HUES6 (cell line): ENCODE results near the gene STK17B.

Experiments
- H3K27ac ChIP-seq: 2 replicates; pipeline ENCODE4 v1.7.0; 2013; ENCODE audit warnings: low read depth, mild to moderate bottlenecking, low read length, inconsistent platforms
- H3K27me3 ChIP-seq: 2 replicates; pipeline ENCODE4 v1.6.1; 2013; ENCODE audit warnings: low read length; ENCODE audit not compliant: control insufficient read depth, insufficient read depth
- H3K36me3 ChIP-seq: 2 replicates; pipeline ENCODE4 v1.6.1; 2013; ENCODE audit warnings: low read length; ENCODE audit not compliant: control insufficient read depth, insufficient read depth
- H3K4me1 ChIP-seq: 2 replicates; pipeline ENCODE4 v1.6.1; 2013; ENCODE audit warnings: low read length; ENCODE audit not compliant: control insufficient read depth, insufficient read depth
- H3K4me3 ChIP-seq: 2 replicates; pipeline ENCODE4 v1.5.1; 2013; ENCODE audit warnings: low read depth, low read length
- H3K9ac ChIP-seq: one replicate; pipeline ENCODE4 v1.6.1; 2013; ENCODE audit warnings: mild to moderate bottlenecking, low read length
- H3K9me3 ChIP-seq: 2 replicates; pipeline ENCODE4 v1.6.1; 2013; ENCODE audit warnings: low read depth, low read length; ENCODE audit not compliant: control insufficient read depth, insufficient read depth

Gene STK17B

DNA sequence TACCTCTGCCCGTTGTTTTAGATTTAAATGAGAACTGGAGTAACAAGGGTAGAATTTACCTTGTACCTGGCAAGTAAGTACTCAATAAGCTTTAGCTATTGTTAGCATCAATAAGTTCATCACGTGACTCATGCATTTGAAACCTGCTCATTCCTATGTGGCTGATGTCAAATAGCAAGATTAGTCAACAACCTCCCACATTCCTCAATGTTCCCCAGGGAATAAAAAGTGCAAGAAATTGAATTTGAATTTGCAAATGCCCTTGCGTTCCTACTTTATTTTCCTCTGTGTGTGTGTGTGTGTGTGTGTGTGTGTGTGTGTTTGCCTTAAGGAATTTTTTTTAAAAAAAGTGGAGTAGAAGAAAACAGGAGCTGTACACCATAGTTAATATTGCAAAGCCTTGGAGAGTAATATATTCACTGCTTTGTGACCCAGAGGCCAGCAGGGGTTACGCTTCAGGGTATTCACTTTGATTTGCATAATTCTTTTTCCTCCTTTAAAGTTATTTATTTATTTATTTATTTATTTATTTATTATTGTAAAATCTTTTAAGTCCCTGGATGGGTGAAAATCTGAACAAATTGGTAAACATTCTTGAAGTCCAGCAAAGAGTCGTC lies 58.9 kb downstream of the STK17B start:
- H3K27ac ChIP-seq: peak overlapping the region; percentile 79
- H3K36me3 ChIP-seq: no peaks in the 10 kb centered on the region
- H3K9me3 ChIP-seq: no peaks in the 10 kb centered on the region
- peaks cover 27% of the 10 kb centered on the region for H3K4me1 ChIP-seq
- no peaks in the 10 kb centered on the region for H3K27me3 ChIP-seq
- peak overlapping the region; percentile 44 for H3K9ac ChIP-seq
- H3K4me3 ChIP-seq: 0 out of 2 replicates have a peak overlapping the region, but pooled peaks have one; percentile 16

DNA sequence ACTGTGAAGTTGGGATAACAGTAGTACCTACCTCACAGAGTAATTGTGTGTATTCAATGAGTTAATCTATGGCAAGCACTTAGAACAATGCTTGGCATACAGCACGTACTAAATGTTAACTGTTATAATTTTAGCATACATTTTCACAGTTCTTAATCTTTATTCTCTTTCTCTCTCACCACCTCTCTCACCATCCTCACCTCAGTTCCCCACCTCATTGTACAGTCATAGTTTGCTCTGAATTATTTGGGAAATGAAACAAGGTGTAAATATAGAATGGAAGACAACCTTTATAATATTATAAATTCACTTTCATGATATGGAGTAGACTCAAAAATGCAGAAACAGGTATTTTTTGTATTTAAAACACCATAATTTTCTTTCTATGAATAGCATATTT lies 62.8 kb downstream of the STK17B start:
- H3K27ac ChIP-seq: no peak overlapping the region
- H3K27me3 ChIP-seq: no peaks in the 10 kb centered on the region
- no peak overlapping the region for H3K4me3 ChIP-seq
- no peaks in the 10 kb centered on the region for H3K9me3 ChIP-seq
- no peak overlapping the region for H3K9ac ChIP-seq
- peaks cover 19% of the 10 kb centered on the region for H3K4me1 ChIP-seq
- H3K36me3 ChIP-seq: no peaks in the 10 kb centered on the region

DNA sequence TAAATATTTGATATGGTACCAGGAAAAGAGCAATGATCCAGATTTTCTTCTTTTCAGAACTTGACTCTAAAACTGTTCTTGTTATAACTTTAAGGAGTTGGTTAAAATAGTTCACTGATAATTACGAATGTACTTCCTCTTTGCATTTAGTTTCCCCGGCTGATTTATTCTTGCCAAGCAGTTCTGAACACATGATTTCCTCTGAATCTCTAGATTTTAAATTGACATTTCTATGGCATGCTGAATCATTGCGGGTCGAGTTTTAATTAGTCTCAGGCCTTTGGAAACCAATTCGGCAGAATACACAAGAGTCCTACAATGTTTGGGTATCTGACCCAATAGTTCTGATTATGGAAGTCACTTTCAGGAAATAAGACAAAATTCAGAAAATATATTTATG lies 65.4 kb downstream of the STK17B start:
- Histone ChIP-seq H3K27me3 (no peaks in the 10 kb centered on the region), H3K9ac (no peak overlapping the region), H3K9me3 (no peaks in the 10 kb centered on the region; the same call in 1 of the 2 replicates), H3K36me3 (no peaks in the 10 kb centered on the region), H3K4me1 (peaks cover 6% of the 10 kb centered on the region; the same call in 1 of the 2 replicates), H3K27ac (no peak overlapping the region), H3K4me3 (no peak overlapping the region)

DNA sequence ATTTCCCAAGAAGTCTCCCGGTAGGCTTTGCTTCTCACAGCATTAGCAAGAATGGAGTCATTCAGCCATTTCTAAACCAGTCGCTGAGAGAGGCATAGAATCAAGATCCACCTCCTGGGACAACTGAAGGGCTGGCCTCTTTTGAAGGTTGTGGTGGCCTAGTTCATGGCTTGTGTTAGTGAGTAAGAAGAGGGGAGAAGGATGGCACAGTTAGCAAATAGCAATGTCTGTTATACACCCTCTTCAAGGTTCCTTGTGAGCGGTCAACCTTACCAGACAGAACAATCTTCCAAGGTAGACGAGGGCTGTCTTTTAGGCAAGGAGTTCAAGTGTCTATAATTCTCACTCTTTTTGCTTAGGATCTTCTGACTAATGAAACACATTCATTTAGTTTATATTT lies 67.3 kb downstream of the STK17B start:
- Histone ChIP-seq H3K4me1 (peaks cover 6% of the 10 kb centered on the region; the same call in 1 of the 2 replicates), H3K4me3 (no peak overlapping the region), H3K9ac (no peak overlapping the region), H3K36me3 (no peaks in the 10 kb centered on the region), H3K27ac (no peak overlapping the region), H3K27me3 (no peaks in the 10 kb centered on the region), H3K9me3 (no peaks in the 10 kb centered on the region; the same call in 1 of the 2 replicates)

DNA sequence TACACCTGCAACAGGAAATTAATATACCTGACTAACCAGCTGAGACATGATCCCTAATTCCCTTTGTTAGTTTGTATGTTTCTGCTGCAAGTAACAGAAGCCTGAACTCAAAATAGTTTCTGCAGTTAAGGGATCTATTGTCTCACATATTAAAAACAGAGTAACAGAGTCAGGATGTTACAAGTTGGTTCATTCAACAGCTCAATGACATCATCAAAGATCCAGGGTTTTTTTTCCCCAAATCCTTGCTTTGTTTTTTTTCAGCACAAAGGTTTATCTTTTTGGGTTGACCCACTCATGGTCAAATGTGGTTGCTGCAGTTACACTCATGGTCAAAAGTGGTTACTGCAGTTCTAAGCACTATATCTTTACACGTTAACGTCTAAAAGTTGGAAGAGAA lies 67.8 kb downstream of the STK17B start:
- Histone ChIP-seq H3K4me3 (no peak overlapping the region), H3K9ac (no peak overlapping the region), H3K4me1 (peaks cover 6% of the 10 kb centered on the region; the same call in 1 of the 2 replicates), H3K9me3 (no peaks in the 10 kb centered on the region; the same call in 1 of the 2 replicates), H3K27me3 (no peaks in the 10 kb centered on the region), H3K27ac (no peak overlapping the region), H3K36me3 (no peaks in the 10 kb centered on the region)

DNA sequence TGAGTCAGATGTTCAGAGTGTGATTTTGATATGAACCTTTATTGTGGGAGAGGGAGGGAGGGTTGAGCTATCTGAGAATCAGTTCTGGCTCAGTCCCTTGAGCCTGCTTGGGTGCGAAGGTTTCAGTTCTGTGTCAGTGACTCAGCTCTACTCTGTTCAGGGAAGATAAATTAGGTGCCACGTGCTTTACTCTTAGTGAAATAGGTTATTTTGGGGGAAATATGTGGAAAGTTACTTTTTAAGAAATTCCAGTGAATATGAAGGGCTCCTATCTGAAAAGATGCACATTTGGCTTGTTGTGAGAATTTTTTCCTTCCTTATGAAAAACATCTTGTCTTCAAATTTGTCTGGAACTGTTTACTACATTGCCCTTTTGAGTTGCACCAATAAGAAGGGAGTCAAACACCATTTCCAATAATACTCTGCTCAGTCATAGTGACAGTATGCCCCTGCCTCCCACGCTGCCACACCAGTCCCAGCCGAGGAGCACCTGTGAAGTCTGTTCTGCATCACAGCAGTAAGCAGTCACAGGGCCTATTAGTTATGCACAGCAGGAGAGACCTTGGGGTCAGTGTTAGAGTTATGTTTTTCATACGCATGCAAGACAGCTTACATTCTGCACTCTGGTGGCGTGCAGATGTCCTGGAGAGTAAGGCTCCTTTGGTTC lies 69.9 kb downstream of the STK17B start:
- H3K36me3 ChIP-seq: no peaks in the 10 kb centered on the region
- H3K9ac ChIP-seq: no peak overlapping the region
- H3K4me1 ChIP-seq: peaks cover 18% of the 10 kb centered on the region
- no peaks in the 10 kb centered on the region; the same call in 1 of the 2 replicates for H3K9me3 ChIP-seq
- no peak overlapping the region for H3K4me3 ChIP-seq
- H3K27me3 ChIP-seq: no peaks in the 10 kb centered on the region
- no peak overlapping the region for H3K27ac ChIP-seq

DNA sequence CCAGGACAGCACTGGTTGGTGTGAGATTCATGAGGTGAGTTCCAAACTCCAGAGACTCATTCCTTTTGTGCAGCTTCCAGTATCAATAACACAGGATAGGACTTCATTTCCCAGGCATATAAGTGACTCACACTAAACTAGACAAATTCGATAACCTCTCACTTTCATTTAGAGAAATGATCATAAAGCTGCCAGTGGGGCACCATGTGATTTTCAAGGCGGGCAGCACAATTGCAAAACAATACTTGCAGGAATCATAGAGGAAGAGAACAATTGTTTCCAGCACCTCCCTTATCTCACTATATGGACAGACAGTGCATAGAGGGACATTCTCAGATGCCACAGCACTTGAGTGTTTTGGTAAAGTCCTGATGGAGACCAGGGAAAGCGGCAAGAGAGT lies 71.5 kb downstream of the STK17B start:
- Histone ChIP-seq H3K27me3 (no peaks in the 10 kb centered on the region), H3K4me1 (peaks cover 22% of the 10 kb centered on the region), H3K9me3 (no peaks in the 10 kb centered on the region; the same call in 1 of the 2 replicates), H3K36me3 (no peaks in the 10 kb centered on the region), H3K4me3 (no peak overlapping the region), H3K27ac (no peak overlapping the region), H3K9ac (no peak overlapping the region)

DNA sequence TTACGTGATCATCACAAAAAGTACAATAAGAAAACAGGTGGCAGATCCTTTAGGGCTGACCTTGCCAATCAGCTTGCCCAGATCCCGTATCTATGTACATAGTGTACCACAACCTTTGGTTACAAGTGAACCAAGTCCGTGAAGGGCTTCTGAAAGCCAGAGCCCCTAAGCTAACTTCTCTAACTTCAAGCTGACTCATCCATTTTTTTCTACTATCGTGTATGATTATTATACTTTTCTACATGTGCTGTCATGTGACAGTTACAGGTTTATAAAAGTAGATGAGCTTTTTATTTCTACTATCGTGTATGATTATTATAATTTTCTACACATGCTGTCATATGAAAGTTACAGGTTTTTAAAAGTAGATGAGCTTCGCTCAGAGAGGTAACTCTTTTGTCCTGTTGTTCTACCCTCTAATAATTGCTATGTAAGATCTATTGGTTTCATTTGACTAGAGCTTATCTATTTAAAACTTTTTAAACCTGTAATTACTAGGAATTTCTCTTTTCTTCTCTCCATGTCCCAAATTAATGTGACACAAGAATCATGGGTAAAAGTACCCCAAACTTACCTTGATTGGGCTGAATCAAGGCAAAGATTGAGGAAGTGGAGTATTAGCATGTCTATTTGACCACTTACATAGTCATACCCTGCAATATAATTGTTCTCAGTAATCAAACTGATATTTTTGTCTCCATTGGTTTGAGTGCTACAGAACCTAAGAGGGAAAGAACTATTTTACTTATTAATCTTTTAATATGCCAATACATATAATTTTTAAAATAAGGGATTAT lies 73.3 kb downstream of the STK17B start:
- H3K9ac ChIP-seq: no peak overlapping the region
- H3K4me3 ChIP-seq: no peak overlapping the region
- peaks cover 22% of the 10 kb centered on the region for H3K4me1 ChIP-seq
- no peaks in the 10 kb centered on the region for H3K9me3 ChIP-seq
- H3K27ac ChIP-seq: no peak overlapping the region
- no peaks in the 10 kb centered on the region for H3K36me3 ChIP-seq
- H3K27me3 ChIP-seq: no peaks in the 10 kb centered on the region

DNA sequence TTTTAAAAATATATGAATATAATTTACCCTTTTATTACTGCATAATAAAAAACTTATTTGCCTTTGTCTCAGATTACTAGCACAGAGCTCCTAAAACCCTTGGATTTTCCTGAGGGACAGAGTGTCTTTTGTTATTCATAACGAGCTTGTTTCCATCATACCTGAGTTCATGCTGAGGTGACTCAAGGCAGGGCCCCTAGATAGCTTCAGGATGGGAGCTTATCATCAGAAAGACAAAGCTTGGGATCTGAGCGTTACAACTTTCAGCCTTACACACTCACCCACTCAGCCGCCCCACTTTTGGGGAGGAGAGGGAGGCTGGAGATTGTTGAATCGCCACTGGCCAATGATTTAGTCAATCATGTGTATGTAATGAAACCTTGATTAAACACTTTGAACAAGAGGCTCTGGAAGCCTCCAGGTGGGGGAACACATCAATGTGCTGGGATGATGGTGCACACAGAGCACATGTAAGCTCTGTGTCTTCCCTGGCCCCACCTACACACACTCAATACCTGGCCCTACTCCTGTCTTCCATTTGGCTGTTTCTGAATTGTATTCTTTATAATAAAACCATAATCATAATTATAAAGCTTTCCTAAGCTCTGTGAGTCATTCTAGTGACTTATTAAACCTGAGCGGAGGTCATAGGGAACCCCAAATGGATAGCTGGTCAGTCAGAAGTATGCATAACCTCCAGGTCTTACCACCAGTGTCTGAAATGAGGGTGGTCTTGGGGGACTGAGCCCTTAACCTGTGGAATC lies 74.2 kb downstream of the STK17B start:
- Histone ChIP-seq H3K4me1 (peaks cover 22% of the 10 kb centered on the region), H3K27me3 (no peaks in the 10 kb centered on the region), H3K9me3 (no peaks in the 10 kb centered on the region), H3K9ac (no peak overlapping the region), H3K27ac (no peak overlapping the region), H3K36me3 (no peaks in the 10 kb centered on the region), H3K4me3 (no peak overlapping the region)

DNA sequence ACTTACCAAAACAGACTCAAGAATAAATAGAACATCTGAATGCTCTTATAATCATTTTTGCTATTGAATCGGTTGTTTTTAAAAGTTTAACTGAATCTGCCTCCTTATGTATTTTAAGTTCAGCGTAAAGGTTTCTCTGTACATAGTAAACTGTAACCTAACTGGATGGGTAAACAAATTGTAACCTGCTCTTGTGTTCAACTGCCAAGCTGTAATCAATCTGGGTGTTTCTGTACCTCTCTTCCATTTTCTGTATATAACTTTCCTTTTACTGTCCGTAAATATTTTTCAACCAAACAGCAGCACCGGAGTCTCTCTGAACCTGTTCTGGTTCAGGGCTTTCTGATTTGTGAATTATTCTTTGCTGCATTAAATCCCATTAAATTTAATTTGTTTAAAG lies 75.1 kb downstream of the STK17B start:
- Histone ChIP-seq H3K9me3 (no peaks in the 10 kb centered on the region), H3K27ac (0 out of 2 replicates have a peak overlapping the region, but pooled peaks have one; percentile 28), H3K36me3 (no peaks in the 10 kb centered on the region), H3K27me3 (no peaks in the 10 kb centered on the region), H3K4me3 (no peak overlapping the region), H3K9ac (no peak overlapping the region), H3K4me1 (peaks cover 15% of the 10 kb centered on the region; the same call in 1 of the 2 replicates)
